ENCODE data around the gene FAAP100.

DNA sequence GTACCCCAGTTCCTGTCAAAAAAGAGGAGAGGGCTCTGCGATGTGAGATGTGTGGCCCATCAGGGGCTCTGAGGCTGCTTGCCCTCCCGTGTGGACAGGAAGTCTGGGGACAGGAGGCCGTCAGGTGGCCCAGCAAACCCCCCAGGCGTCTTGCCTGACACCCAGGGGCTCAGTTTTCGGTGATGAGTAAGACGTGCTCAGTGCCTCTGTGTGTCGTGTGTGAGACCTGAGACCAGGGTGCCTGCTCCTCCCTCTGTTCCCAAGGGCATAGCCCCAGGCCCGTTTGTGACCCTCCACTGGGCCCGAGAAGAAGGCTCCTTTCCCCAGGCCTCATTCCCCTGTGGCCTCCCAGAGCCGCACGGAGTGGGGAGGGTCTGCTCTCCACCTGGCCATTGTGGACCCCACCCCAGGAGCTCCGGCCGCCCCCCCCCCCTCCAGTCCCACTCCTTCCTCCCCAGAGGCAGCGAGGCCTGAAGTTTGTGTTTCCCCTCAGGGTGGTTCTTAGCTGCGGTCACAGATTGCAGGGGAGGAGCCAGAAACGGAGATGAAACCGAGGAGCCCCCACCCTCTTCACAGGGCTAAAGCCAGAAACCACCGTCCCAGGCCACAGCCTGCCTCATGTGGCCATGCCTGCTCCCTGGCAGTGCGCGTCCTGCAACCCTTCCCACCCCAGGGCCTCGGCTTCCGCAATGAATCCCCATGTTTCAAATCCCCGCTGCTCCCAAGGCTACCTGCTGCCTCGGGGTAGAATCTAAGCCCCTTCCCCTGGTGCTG, 34.6 kb downstream of the FAAP100 start:
- TF ChIP-seq CTCF (IDR thresholded peaks at IDR 0.05) = no peak
- TF ChIP-seq, protein P1, sequence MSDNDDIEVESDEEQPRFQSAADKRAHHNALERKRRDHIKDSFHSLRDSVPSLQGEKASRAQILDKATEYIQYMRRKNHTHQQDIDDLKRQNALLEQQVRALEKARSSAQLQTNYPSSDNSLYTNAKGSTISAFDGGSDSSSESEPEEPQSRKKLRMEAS (IDR thresholded peaks at IDR 0.05; ENCODE audit: low read depth) = no peak
- TF ChIP-seq, protein P2, sequence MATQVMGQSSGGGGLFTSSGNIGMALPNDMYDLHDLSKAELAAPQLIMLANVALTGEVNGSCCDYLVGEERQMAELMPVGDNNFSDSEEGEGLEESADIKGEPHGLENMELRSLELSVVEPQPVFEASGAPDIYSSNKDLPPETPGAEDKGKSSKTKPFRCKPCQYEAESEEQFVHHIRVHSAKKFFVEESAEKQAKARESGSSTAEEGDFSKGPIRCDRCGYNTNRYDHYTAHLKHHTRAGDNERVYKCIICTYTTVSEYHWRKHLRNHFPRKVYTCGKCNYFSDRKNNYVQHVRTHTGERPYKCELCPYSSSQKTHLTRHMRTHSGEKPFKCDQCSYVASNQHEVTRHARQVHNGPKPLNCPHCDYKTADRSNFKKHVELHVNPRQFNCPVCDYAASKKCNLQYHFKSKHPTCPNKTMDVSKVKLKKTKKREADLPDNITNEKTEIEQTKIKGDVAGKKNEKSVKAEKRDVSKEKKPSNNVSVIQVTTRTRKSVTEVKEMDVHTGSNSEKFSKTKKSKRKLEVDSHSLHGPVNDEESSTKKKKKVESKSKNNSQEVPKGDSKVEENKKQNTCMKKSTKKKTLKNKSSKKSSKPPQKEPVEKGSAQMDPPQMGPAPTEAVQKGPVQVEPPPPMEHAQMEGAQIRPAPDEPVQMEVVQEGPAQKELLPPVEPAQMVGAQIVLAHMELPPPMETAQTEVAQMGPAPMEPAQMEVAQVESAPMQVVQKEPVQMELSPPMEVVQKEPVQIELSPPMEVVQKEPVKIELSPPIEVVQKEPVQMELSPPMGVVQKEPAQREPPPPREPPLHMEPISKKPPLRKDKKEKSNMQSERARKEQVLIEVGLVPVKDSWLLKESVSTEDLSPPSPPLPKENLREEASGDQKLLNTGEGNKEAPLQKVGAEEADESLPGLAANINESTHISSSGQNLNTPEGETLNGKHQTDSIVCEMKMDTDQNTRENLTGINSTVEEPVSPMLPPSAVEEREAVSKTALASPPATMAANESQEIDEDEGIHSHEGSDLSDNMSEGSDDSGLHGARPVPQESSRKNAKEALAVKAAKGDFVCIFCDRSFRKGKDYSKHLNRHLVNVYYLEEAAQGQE (IDR thresholded peaks at IDR 0.05; ENCODE audit: low read depth, low read length) = no peak
- no peak for TF ChIP-seq POLR2AphosphoS5 (IDR thresholded peaks at IDR 0.05; ENCODE audit: low read depth, low read length)
- TF ChIP-seq EP300 (IDR thresholded peaks at IDR 0.05; ENCODE audit: borderline replicate concordance in 1 of 2, low read depth in 1 of 2, low read length in 1 of 2) = no peak
- TF ChIP-seq USF2 (IDR thresholded peaks at IDR 0.05; ENCODE audit: borderline replicate concordance, low read depth, low read length) = no peak
- no peak for TF ChIP-seq TAF1 (IDR thresholded peaks at IDR 0.05; ENCODE audit: borderline replicate concordance, low read depth, low read length)
- no peak for TF ChIP-seq RXRA (IDR thresholded peaks at IDR 0.05; ENCODE audit: borderline replicate concordance, low read depth)
- no peak for TF ChIP-seq ZBTB33 (IDR thresholded peaks at IDR 0.05; ENCODE audit: borderline replicate concordance, low read depth)
- TF ChIP-seq IRF3 (IDR thresholded peaks at IDR 0.05; ENCODE audit: low read depth, low read length) = no peak
